ENCODE results near the gene EMC1. TPM values are rescaled to one million over a fixed set of nuclear protein-coding genes. Genes with fewer than 3 reads are reported as not detected.
"Not testable (repeated sequence)": the region's sequence is repeated elsewhere in the genome, so short reads cannot be mapped to it uniquely, and the experiment has no call there.

The EMC1 gene
- polyA plus RNA-seq, 1 donor from 2014 or later: 75.3 TPM

- H3K9me2 ChIP-seq (ENCODE audit: insufficient read depth, low read length); H3K4me2 ChIP-seq (ENCODE audit: low read length); H3K27me3 ChIP-seq (ENCODE audit: insufficient read depth, low read depth, low read length); H3F3A ChIP-seq (ENCODE audit: insufficient read depth, low read length, poor library complexity, severe bottlenecking); H3K9ac ChIP-seq (ENCODE audit: low read length); H3K36me3 ChIP-seq (ENCODE audit: insufficient read depth, low read length); H3K9me3 ChIP-seq (ENCODE audit: low read length); H2AFZ ChIP-seq (ENCODE audit: low read depth, low read length); H3K4me3 ChIP-seq (ENCODE audit: low read length); H3K79me2 ChIP-seq (replicated peaks; ENCODE audit: insufficient read depth, low read length); H3K27ac ChIP-seq (ENCODE audit: low read length); H4K20me1 ChIP-seq (ENCODE audit: insufficient read depth): not testable (repeated sequence)
Observed at GRCh38 chr1:19273844-19274531, 22.7 kb upstream of the EMC1 start.

- H3K9ac ChIP-seq (ENCODE audit: low read length): no peak overlapping the region
- no peaks in the 10 kb centered on the region for H4K20me1 ChIP-seq (ENCODE audit: insufficient read depth)
- no peaks in the 10 kb centered on the region for H3K36me3 ChIP-seq (ENCODE audit: insufficient read depth, low read length)
- no peak overlapping the region for H3K4me2 ChIP-seq (ENCODE audit: low read length)
- no peak overlapping the region for H3K27ac ChIP-seq (ENCODE audit: low read length)
- no peak overlapping the region for H2AFZ ChIP-seq (ENCODE audit: low read depth, low read length)
- H3K79me2 ChIP-seq (replicated peaks; ENCODE audit: insufficient read depth, low read length): no peaks in the 10 kb centered on the region
- H3K27me3 ChIP-seq (ENCODE audit: insufficient read depth, low read depth, low read length): no peaks in the 10 kb centered on the region
- no peaks in the 10 kb centered on the region for H3F3A ChIP-seq (ENCODE audit: insufficient read depth, low read length, poor library complexity, severe bottlenecking)
- TF ChIP-seq EP300 (conservative IDR thresholded peaks at IDR 0.05; ENCODE audit: poor library complexity, severe bottlenecking) (no peak), TAF1 (IDR thresholded peaks at IDR 0.05; ENCODE audit: low read depth) (no peak), EZH2 (IDR thresholded peaks at IDR 0.05; ENCODE audit: borderline replicate concordance, insufficient read depth, low read length, poor library complexity, severe bottlenecking) (no peak), POLR2AphosphoS5 (IDR thresholded peaks at IDR 0.05) (no peak), RAD21 (conservative IDR thresholded peaks at IDR 0.05) (no peak), SMC3 (conservative IDR thresholded peaks at IDR 0.05; ENCODE audit: poor library complexity) (no peak), REST (IDR thresholded peaks at IDR 0.05; ENCODE audit: borderline replicate concordance) (no peak), MXI1 (conservative IDR thresholded peaks at IDR 0.05; ENCODE audit: poor library complexity, severe bottlenecking) (no peak)
- TF ChIP-seq, protein P1, sequence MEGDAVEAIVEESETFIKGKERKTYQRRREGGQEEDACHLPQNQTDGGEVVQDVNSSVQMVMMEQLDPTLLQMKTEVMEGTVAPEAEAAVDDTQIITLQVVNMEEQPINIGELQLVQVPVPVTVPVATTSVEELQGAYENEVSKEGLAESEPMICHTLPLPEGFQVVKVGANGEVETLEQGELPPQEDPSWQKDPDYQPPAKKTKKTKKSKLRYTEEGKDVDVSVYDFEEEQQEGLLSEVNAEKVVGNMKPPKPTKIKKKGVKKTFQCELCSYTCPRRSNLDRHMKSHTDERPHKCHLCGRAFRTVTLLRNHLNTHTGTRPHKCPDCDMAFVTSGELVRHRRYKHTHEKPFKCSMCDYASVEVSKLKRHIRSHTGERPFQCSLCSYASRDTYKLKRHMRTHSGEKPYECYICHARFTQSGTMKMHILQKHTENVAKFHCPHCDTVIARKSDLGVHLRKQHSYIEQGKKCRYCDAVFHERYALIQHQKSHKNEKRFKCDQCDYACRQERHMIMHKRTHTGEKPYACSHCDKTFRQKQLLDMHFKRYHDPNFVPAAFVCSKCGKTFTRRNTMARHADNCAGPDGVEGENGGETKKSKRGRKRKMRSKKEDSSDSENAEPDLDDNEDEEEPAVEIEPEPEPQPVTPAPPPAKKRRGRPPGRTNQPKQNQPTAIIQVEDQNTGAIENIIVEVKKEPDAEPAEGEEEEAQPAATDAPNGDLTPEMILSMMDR (IDR thresholded peaks at IDR 0.05; ENCODE audit: poor library complexity, severe bottlenecking): no peak
- no peak overlapping the region for H3K4me3 ChIP-seq (ENCODE audit: low read length)
- H3K9me3 ChIP-seq (ENCODE audit: low read length): no peaks in the 10 kb centered on the region
- no peaks in the 10 kb centered on the region for H3K9me2 ChIP-seq (ENCODE audit: insufficient read depth, low read length)
Observed at GRCh38 chr1:19273106-19273843, 22.0 kb upstream of the EMC1 start.

Measured in neural cell (in vitro differentiated cells).